Measurements from ENCODE around the gene TMEM139.
"Not testable (repeated sequence)": the region's sequence is repeated elsewhere in the genome, so short reads cannot be mapped to it uniquely, and the experiment has no call there.

Gene TMEM139

DNA sequence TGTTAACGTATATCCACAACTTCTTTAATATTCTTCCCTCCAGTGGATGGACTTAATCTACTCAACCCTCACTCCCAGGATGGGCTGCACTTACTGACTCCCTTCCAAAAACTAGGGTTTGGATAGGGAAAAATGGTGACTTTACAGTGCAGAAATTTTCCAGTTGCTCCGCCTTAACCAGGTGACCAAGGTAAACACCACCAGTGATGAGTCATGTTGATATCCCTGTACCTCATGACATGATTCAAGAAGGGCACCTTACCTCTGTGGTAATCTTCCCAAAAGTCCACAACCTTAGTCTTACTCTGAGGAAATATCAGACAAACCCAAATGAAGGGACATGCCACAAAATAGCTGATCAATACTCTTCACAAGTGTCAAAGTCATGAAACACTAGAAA, 25.0 kb upstream of the TMEM139 start:
- no peak for DNase-seq

DNA sequence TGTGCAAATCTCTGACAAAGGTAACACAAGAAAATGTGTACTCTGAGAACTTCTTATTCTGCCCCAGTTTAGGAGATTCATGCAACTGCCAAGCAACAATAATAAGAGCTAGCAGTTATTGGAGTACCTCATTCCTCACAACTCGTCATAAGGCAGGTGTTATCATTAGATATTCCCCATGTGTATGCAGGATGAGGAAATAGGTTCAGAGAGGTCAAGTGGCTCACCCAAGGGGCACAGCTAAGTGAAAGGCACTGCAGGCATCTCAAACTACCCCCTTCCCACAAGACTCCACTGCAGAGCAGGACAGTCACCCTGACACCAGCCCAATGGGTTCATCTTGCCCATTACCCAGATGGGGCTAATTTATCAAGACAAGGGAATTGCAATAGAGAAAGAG, 22.9 kb upstream of the TMEM139 start:
- DNase-seq, result no peak

DNA sequence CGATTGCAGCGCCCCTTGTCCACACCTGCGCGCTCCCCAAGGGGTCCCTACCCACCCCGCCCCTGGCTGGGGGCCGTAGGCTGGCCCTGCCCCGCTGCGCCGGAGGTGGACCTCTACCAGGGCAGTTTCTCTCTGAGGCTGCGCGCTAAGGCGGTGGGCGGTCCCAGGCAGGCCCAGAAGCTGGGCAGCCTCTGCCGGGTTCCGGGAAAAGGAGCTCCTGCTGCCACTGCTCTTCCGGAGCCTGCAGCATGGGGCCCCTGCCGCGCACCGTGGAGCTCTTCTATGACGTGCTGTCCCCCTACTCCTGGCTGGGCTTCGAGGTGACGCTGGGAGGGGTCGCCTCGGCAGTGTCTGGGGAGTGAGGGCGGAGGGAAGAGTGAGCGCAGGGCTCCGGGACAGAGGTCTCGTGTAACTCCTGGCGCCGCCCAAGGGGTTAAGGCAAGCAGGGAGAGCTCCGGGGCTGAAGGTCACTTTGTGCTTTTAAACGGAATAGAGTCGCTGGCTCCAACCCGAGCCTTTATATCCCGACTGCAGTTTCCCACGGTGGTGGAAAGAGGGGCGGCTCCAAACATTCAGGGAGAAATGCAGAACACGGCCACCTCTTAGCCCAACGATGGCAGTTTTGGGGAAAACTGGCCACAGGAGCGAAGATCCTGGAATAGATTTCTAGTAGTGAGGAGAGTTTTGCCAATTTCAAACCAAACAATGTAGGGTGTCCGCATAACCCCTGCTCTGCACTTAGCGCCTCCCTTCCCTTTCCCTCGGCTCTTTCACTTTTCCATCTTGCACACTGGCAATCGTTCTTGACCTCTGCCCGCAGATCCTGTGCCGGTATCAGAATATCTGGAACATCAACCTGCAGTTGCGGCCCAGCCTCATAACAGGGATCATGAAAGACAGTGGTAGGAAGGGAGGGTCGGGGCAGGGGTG, 21.2 kb upstream of the TMEM139 start, which contains the start of gene GSTK1:
TSS of gene GSTK1 (plus strand) at position 176 of the 930 bp plus-strand sequence. CDS start at position 249, 73 bp downstream.
- peak; percentile 88 for DNase-seq

DNA sequence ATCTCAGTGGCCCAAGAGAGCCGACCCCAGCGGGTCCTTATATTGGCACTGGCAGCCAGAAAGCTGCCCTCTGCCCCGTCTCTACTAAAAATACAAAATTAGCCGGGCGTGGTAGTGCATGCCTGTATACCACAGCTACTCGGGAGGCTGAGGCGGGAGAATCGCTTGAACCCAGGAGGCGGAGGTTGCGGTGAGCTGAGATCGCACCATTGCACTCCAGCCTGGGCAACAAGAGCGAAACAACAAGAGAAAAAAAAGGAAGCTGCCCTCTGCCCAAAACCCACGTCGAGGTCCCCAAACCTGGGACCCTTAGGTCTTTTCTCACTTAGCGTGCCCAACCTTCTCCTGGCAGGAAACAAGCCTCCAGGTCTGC, 20.6 kb upstream of the TMEM139 start:
- DNase-seq, result not testable (repeated sequence)

DNA sequence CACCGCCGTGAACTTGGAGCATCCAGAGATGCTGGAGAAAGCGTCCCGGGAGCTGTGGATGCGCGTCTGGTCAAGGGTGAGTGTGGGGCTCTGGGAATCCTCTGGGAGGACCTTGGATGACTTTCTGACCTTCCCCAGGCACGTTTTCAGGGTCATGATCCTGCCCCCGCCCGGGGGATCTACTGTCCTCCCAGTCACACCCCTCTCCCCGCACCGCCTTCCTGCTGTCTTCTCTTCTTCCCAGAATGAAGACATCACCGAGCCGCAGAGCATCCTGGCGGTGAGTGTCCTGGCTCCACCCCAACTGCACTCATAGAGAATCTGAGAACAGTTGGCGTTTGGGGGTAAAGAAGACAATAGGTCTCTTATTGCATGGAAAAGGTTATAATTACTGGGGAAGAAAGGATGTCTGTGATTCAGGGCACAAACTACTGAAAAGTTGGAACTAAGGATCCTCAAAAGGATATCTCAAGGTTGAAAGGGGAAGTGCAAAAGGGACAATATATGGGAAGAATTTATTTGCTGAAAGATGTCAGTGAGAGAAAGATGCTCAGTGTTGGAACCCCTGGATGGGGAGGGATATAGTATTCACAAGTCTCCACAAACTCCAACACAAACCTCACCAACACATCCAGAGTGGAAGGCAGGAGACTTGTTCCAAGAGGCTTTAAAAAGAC, 19.6 kb upstream of the TMEM139 start:
- DNase-seq, result no peak

DNA sequence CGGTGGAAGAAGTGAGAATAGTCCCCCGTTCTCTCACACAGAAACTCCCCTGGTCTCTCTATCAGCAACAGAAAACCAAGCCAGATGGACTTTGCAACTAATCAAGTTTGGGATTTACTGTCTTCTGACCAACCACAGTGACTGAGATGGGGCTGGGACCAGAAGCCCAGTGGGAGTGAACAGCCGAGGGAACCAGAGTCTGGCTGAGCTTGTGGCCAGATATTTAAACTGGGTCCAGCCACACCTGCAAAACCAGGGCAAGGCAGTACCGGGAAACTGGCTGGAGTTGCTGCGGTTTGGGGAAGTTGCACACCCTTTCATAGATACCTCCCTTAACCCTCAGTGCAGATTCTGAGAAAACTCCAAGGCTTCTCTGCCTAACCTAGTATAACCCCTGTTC, 15.5 kb upstream of the TMEM139 start:
- DNase-seq, result no peak

DNA sequence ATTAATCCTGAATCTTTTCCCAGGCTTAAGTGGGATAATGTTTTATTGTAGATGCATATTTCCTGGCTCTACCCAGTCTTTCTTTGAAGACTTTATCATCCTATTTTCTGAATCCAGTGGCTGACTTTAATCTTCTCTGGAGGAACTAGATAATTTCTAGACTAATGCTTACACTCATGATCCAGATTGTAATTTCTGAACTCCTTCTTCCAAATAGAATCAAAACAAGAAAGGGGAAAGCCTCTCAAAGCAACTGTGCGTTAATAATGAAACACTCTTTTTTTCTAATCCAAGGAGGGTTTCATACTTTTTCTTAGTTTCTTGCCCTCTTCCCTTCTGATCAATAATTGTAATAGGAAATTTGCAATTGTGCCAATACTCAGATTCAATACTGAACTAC, 13.5 kb upstream of the TMEM139 start:
- no peak for DNase-seq

DNA sequence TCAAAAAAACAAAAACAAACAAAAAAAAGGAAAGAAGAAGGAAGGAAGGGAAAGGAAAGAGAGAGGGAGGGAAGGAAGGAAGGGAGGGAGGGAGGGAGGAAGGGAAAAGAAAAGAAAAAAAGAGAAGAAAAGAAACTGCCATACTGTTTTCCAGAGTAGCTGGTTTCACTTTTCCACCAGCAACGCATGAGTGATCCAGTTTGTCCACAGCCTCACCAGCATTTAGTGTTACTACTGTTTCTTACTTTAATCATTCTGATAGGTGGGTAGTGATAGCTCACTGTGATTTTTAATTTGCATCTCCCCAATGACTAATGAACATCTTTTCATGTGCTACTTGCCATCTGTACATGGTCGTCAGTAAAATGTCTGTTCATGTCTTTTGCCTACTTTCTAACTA, 11.9 kb upstream of the TMEM139 start:
- DNase-seq, result no peak

DNA sequence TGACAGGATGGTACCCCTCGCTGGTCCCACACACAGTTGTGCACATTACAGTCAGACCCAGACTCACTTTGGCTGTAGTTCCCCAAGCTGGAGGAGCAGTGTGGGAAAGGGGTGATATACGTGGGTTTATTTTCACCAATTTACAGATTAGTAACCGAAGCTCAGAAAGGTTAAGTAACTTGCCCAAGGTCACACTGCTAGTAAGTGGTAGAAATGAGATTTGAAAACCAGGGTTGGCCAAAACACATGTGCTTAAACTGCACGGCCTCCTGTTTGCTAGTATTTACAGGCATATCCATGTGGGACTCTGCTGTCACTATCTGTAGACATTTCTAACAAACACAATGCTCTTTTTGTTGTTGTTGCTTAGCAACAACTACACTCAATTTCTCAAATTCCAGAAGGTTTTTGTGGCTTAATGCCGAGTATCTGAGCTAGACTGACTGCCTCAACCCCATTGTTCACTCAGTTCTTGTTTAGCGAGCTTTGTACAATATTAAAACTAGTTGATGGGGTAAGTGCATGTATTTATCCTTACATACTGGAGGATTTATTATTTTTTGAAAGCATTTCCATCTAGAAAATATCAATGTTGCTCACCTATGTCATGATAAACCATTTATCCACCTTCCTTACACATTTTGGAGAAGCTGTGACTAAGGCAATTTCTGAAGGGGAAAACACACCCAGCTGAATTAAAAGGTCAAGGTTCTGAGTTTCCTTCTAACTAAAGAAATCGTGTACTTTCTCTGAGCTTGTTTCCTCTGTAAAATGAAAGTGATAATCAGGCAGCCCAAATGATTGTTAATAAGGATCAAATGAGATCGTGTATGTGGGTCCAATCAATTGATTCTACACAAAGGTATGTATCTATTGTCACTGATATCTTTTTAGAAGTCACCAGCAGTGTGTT, 5.3 kb upstream of the TMEM139 start:
- no peak for DNase-seq

DNA sequence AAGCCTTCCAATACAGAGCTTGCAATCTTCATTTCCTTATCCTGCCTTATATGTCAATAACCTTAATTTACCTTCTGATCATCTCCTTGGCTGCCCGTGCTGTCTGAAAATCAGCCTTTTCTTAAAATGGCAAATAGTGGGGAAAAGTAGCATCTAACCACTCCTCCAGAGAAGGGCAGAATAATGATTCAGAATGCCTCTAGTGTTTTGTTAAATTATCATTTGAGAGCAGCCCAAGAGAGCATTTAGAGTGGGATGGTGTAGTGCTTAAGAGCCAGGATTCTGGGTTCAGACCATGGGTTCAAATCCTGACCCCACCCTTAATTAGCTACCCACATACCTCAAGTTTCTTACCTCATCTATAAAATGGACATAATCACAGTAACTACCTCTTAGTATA, 4.6 kb upstream of the TMEM139 start:
- no peak for DNase-seq

DNA sequence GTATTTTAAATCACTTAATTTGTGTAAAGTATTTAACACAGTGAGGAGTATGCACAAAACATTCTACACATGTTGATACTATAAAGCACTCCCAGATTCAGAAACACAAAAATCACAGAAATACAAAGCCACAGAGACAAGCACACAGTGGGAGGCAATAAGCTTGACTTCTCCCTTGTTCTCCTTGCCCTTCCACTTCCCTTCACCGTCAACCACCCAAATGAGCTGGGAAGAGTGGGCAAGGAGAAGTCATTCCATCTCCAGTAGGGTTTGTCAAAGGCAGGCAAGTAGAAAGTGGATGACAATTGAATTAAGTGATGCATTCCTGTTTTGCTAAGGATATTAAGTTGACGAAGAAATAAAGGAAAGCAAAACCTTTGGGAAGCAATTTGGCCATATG, 4.2 kb upstream of the TMEM139 start:
- no peak for DNase-seq

DNA sequence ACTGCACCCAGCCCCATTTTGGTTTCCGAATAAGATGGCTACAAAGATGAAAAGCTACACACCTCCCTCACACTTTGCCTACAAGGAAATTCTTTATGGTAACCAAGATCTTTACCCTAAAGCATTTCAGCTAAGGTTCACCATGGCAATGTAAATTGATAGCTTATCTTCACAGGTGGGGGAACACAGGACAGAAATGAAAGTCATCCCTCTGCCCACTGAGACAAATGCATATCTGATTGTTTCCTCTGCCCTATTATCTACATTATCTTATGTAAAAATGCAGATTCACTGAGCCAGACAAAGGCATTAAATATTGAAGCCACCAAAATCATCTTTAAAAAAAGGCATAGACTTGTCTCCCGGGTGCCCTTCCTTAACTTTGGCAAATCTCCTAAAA, 3.2 kb upstream of the TMEM139 start:
- DNase-seq, result no peak

DNA sequence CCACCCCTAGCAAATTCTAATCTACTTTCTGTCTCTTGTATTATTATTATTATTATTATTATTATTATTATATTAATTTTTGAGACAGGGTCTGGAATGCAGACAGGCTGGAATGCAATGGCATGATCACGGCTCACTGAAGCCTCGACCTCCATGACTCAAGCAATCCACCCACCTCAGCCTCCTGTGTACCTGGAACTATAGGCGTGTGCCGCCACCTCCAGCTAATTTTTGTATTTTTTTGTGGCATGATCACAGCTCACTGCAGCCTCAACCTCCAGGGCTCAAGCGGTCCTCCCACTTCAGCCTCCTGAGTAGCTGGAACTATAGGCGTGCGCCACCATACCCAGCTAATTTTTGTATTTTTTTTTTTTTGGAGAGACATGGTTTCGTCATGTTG, 2.6 kb upstream of the TMEM139 start:
- no peak for DNase-seq

DNA sequence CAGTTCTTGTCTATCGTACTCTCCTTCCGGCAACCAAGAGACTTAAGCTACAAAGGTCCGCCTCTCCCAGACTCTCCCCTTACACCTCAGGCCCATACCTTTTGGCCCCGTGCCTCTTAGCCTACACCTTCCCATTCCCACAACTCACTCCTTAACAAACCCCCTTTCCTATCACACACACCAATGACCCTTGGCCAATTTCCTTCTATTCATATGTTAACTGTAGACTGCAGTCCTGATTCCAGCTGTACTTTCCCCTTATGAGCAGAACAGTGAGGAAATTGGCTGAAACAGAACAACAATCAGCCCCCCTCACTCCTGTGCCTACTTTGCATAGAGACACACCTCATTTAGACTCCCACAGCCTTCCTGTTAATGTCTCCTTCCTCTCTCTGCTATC, 1.4 kb upstream of the TMEM139 start:
- DNase-seq, result no peak

DNA sequence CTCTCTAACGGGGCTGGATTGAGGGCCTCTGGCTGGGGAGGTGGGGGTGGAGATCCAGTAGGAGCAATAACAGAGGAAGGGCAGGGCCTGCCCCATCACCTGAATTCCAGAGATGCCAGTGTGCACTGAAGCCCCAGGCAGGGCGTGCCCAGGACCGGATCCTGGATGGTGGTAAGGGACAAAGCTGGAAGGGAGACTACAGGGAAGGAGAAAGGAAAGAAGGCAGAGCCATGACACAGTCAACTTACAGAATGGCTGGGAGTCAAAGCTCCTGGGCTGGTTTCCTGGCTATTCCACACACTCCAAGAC, 666 bp downstream of the TMEM139 start:
- no peak for DNase-seq

DNA sequence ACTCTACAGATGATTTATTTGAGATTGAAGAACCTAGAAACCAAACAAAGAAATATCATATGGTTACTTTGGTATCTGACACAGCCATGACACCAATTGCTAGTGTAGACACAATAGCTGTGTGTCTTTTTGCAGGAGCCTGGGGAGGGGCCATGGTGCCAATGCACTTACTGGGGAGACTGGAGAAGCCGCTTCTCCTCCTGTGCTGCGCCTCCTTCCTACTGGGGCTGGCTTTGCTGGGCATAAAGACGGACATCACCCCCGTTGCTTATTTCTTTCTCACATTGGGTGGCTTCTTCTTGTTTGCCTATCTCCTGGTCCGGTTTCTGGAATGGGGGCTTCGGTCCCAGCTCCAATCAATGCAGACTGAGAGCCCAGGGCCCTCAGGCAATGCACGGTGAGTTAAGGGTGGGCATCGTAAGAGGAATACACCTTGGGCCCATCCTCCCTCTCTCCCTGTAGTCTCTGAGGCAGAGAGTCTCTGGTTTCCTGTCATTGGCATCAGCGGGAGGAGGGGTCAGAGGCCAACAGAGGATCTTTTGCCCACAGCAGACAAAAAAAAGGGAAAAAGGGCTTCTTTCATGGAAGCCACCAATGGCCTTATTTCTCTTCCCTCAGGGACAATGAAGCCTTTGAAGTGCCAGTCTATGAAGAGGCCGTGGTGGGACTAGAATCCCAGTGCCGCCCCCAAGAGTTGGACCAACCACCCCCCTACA, 1.2 kb downstream of the TMEM139 start:
- no peak for DNase-seq

DNA sequence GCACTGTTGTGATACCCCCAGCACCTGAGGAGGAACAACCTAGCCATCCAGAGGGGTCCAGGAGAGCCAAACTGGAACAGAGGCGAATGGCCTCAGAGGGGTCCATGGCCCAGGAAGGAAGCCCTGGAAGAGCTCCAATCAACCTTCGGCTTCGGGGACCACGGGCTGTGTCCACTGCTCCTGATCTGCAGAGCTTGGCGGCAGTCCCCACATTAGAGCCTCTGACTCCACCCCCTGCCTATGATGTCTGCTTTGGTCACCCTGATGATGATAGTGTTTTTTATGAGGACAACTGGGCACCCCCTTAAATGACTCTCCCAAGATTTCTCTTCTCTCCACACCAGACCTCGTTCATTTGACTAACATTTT, 1.7 kb downstream of the TMEM139 start:
- no peak for DNase-seq

DNA sequence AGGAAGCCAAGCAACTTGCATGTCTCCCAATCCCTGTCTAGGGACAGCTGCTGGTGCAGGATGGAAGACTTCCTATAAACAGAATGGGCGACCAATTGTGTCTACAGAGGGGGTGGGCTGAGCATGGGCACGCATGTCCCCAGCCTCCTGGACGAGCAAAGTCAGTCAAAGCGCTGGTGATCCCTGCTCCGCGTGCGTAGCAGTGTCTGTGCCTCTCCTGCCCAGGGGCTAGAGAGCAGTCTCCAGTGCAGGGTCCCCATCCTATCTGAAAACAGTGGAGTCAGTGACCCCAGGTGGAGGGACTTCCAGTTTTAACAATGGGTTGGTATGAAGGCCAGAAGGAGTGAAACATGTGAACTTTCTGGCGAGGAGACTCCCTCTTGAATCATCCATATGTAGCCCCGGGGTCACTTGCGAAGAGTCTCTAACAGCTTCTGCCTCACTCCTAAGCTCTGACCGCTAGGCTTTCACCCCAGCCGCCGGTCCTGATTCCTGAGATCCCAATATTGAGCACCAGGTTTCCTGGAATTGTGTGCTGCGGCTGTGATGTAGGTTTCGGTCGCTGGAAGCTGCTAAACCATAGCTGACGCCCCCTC, 2.7 kb downstream of the TMEM139 start:
- no peak for DNase-seq

DNA sequence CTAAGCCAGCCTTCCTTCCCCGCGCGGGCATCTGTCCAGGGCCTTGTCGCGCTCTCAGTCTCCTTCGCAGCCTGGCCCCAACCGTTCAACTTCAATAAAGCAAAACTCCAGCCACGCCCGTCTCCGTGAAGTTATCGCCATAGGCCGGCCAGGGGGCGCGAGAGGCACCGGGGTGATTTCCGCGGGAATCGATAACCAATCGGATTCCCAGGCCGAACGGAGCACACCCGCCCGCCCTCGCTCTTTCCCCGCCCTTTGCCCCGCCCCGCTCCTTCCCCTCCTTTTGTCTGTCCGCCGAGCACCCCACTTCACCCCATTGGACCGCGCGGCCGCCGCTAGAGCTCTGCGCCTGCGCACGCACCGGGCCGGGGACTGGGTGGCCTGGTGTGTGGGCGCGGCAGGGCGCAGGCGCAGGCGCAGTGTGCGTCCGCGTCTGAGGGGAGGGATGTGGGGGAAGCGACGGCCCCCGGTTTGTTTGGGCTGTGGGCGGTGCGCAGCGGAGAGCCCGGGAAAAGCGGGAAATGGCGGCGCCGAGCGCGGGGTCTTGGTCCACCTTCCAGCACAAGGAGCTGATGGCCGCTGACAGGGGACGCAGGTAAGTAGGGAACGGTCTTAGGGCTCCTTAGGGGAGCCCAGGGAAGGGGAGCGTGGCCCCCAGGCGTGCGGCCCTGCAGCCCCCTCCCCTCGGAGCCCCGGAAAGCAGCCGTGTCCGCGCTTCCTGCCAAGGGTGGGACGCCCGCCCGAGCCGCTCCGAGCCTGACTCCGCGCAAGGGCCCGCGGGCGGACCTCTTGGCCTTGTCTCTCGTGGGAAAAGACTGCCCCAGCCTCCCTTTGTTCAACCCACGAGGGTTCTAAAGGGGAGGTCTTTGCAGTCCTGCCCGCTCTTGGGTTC, 3.4 kb downstream of the TMEM139 start, which contains the start of gene CASP2:
TSS of gene CASP2 (plus strand) at position 417 of the 892 bp plus-strand sequence. CDS start at position 522, 105 bp downstream.
- peak; percentile 98 for DNase-seq

DNA sequence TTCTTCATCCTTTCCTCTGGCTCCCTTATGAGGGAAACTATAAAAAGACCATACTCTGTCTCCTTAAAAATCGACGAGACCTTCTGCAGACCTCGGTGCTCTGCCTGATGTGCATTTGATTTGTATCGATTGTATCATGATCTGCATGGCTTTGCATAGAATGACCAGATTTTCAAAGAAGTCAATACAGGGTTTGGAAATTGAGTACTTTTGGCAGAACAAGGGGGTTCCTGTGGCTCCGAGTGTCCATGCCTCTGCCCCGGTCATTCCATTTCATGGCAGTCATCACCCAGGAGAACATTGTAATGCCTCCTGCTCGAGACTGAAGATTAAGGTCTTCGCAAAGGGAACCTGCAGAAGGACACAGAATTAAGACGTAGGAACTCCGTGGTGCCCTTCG, 4.1 kb downstream of the TMEM139 start:
- no peak for DNase-seq

DNA sequence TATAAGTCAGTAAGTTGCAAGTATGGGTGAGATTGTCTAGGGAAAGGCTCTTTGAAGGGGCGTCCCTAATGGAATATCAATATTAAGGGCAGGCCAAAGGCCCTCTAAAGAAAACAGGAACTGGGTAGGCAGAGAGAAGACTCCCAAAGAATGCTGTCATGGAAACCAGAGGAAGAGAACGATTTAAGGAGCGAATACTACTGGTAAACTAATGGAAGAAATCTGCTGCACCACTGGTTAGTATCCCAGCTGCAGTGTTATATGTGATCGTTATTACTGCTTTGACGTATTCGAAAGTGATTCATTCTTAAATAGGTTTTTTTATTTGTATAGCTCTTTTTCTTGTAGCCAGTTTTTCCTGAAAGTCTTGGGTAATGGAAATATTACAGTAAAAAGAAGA, 4.7 kb downstream of the TMEM139 start:
- DNase-seq, result no peak

Measured in activated naive CD4-positive, alpha-beta T cell treated with Interleukin-2 at 50 U/mL for 16 hours (primary cell).